Right lobe of liver (tissue), 4 donors: ENCODE data around the gene HOXC10.

Experiments used
- POLR2A ChIP-seq: fragments of 450-650 bp; IDR thresholded peaks from one replicate; pipeline ENCODE4 v1.6.1; 2017; ENCODE audit warnings: antibody characterized with exemption, mild to moderate bottlenecking
- TF ChIP-seq, protein P1 (sequence below), 4 donors: fragments of 200-600 bp in 3 of 4; fragments of 450-650 bp in 1 of 4; IDR thresholded peaks; one replicate each; pipeline versions ENCODE4 v1.5.1 to v1.8.0; 2016 to 2022; ENCODE audit warnings: antibody characterized with exemption in 4 of 4, mild to moderate bottlenecking in 2 of 4
- donor health status: DM: no; HTN: no; CAD: no.
- donor health status: DM: no; HTN: no; CAD: no.
- donor health status: DM: no; HTN: yes; CAD: no.

DNA sequence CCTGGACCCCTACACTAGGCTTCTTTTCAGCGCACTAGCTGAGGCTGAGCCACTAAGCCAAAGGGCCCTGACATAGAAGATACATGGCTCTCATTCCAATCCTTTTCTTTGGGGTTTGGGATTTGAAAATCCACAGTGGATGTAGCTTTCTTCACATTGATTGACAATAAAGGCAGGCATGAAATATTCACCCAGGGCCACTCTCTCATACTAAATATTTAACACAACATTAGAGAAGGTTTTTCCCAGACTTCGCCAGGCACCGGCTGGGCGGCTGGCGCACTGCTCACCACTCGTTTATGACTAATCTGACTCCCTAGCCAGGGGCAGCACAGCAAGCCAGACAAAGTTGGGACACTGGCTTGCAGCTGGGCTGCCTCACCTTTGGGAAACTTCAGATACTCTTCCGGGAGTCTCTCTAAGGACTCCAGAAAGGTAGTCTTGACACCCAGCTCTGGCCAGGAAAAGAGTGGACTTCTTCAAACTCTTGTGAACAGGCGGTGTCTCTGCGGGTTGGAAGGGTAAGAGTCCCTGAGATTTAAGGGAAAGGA is 12.7 kb upstream of the HOXC10 start:
- TF ChIP-seq, protein P1, sequence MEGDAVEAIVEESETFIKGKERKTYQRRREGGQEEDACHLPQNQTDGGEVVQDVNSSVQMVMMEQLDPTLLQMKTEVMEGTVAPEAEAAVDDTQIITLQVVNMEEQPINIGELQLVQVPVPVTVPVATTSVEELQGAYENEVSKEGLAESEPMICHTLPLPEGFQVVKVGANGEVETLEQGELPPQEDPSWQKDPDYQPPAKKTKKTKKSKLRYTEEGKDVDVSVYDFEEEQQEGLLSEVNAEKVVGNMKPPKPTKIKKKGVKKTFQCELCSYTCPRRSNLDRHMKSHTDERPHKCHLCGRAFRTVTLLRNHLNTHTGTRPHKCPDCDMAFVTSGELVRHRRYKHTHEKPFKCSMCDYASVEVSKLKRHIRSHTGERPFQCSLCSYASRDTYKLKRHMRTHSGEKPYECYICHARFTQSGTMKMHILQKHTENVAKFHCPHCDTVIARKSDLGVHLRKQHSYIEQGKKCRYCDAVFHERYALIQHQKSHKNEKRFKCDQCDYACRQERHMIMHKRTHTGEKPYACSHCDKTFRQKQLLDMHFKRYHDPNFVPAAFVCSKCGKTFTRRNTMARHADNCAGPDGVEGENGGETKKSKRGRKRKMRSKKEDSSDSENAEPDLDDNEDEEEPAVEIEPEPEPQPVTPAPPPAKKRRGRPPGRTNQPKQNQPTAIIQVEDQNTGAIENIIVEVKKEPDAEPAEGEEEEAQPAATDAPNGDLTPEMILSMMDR (IDR thresholded peaks at IDR 0.05), result no peak
- TF ChIP-seq POLR2A, result no peak
